ENCODE results near the gene MICAL3.

The MICAL3 gene

GRCh38 chr22:17981497-17981896 is 42.9 kb downstream of the MICAL3 start:
- peak in 1 of 10 donors; percentile 45 for DNase-seq
- intact Hi-C loops (cut with DNase I), result no loop called here

- peak in 2 of 10 donors; percentile 75 to 86 for DNase-seq
- intact Hi-C loops (cut with DNase I), result no loop called here
These were observed 43.7 kb downstream of the MICAL3 start for GRCh38 chr22:17980638-17981051.

- intact Hi-C loops (cut with DNase I), result no loop called here
- DNase-seq, result no peak
These were observed 44.3 kb downstream of the MICAL3 start for GRCh38 chr22:17980015-17980590.

- intact Hi-C loops (cut with DNase I), result no loop called here
- DNase-seq, result no peak
These were observed 46.3 kb downstream of the MICAL3 start for GRCh38 chr22:17978027-17978426.

- intact Hi-C loops (cut with DNase I), result no loop called here
These were observed 47.0 kb downstream of the MICAL3 start for GRCh38 chr22:17977371-17977770.

GRCh38 chr22:17976121-17976520 is 48.2 kb downstream of the MICAL3 start:
- intact Hi-C loops (cut with DNase I), result no loop called here

More at GRCh38 chr22:17977371-17977770, 47.0 kb downstream of the MICAL3 start:
- DNase-seq, result no peak

GRCh38 chr22:17974703-17975372 is 49.5 kb downstream of the MICAL3 start:
- intact Hi-C loops (cut with DNase I), result no loop called here
- DNase-seq, result peak in 1 of 10 donors; percentile 57

More at GRCh38 chr22:17976121-17976520, 48.2 kb downstream of the MICAL3 start:
- no peak for DNase-seq

GRCh38 chr22:17974087-17974486 is 50.3 kb downstream of the MICAL3 start:
- DNase-seq, result peak in 1 of 10 donors; percentile 8
- intact Hi-C loops (cut with DNase I), result no loop called here

GRCh38 chr22:17973217-17973616 is 51.1 kb downstream of the MICAL3 start:
- intact Hi-C loops (cut with DNase I), result no loop called here

GRCh38 chr22:17972385-17973191 is 51.8 kb downstream of the MICAL3 start:
- intact Hi-C loops (cut with DNase I), result no loop called here

More at GRCh38 chr22:17973217-17973616, 51.1 kb downstream of the MICAL3 start:
- DNase-seq, result no peak

GRCh38 chr22:17971711-17972110 is 52.6 kb downstream of the MICAL3 start:
- peak in 1 of 10 donors; percentile 62 for DNase-seq
- intact Hi-C loops (cut with DNase I), result no loop called here

More at GRCh38 chr22:17972385-17973191, 51.8 kb downstream of the MICAL3 start:
- DNase-seq, result peak in 1 of 10 donors; percentile 68

GRCh38 chr22:17970201-17970708 is 54.1 kb downstream of the MICAL3 start:
- DNase-seq, result no peak
- intact Hi-C loops (cut with DNase I), result no loop called here

GRCh38 chr22:17969701-17970113 is 54.7 kb downstream of the MICAL3 start:
- intact Hi-C loops (cut with DNase I), result no loop called here
- peak in 1 of 10 donors; percentile 73 for DNase-seq

GRCh38 chr22:17968126-17968525 is 56.2 kb downstream of the MICAL3 start:
- peak in 2 of 10 donors; percentile 15 to 21 for DNase-seq
- intact Hi-C loops (cut with DNase I), result no loop called here

GRCh38 chr22:17966403-17966717 is 58.0 kb downstream of the MICAL3 start:
- intact Hi-C loops (cut with DNase I), result no loop called here
- DNase-seq, result no peak

GRCh38 chr22:17965538-17966402 is 58.6 kb downstream of the MICAL3 start:
- intact Hi-C loops (cut with DNase I), result no loop called here
- DNase-seq, result peak in 2 of 10 donors; percentile 47 to 67

GRCh38 chr22:17964643-17965042 is 59.7 kb downstream of the MICAL3 start:
- DNase-seq, result peak in 1 of 10 donors; percentile 72
- intact Hi-C loops (cut with DNase I), result no loop called here

GRCh38 chr22:17964156-17964555 is 60.2 kb downstream of the MICAL3 start:
- intact Hi-C loops (cut with DNase I), result no loop called here
- DNase-seq, result peak in 1 of 10 donors; percentile 63

- DNase-seq, result peak in 1 of 10 donors; percentile 44
- intact Hi-C loops (cut with DNase I), result no loop called here
These were observed 61.3 kb downstream of the MICAL3 start for GRCh38 chr22:17963015-17963414.

GRCh38 chr22:17962168-17962567 is 62.2 kb downstream of the MICAL3 start:
- intact Hi-C loops (cut with DNase I), result no loop called here
- peak in 1 of 10 donors; percentile 75 for DNase-seq
